HCT116 (cell line): ENCODE data around the gene THAP11. TPM values are rescaled to one million over a fixed set of nuclear protein-coding genes. Genes with fewer than 3 reads are reported as not detected.
A peak's percentile ranks its signal among the peaks of the same experiment; 100 is the strongest.
"Not testable (repeated sequence)": the region's sequence is repeated elsewhere in the genome, so short reads cannot be mapped to it uniquely, and the experiment has no call there.

Experiments used
- ATAC-seq: fragments of 200-7000 bp; cut with Tn5 transposase; 2 replicates; pipeline ENCODE4 v1.9.1; 2020; ENCODE audit warnings: mild to moderate bottlenecking, moderate library complexity
- BruUV-seq: library from RNA; stranded (reverse); fragments of 400-500 nt; replicated peaks from 2 replicates; lab custom pipeline; 2021; lab: Mats Ljungman, UMichigan
- CTCF ChIA-PET: fragments of 300-600 bp; sonication (Branson Sonifier 250); formaldehyde crosslinking; loops from one replicate; lab custom pipeline; 2021; ENCODE audit warnings: antibody characterized with exemption; lab: Charles Lee
- POLR2A ChIA-PET: fragments of 300-600, 350-600 bp; sonication (Branson Sonifier 250); formaldehyde crosslinking; loops from one replicate; lab custom pipeline; 2021; ENCODE audit warnings: antibody characterized with exemption; lab: Charles Lee
- RAD21 ChIA-PET, 2 experiments: fragments of 300-600 bp; sonication (Branson Sonifier 250); formaldehyde crosslinking; loops; one replicate each; lab custom pipeline; 2023; ENCODE audit warnings: low total read pairs in 2 of 2; ENCODE audit not compliant: uncharacterized antibody in 2 of 2, unreplicated experiment in 2 of 2, low non-redundant PET in 1 of 2; lab: Charles Lee
- DNase-seq: peaks from one replicate; pipeline ENCODE4 v3.0.0-alpha.2; 2010; ENCODE audit warnings: low read depth, low spot score
- H2AFZ ChIP-seq: fragments of 200-600 bp; shearing (Covaris generic), sonication (generic); 2 replicates; pipeline ENCODE4 v1.6.1; 2017; ENCODE audit warnings: low read depth, mixed run types, mixed read lengths, antibody characterized with exemption, low read length; ENCODE audit not compliant: poor library complexity, severe bottlenecking
- H3K27ac ChIP-seq: 2 replicates; pipeline ENCODE4 v1.5.1; 2012; ENCODE audit warnings: low read depth, low read length
- H3K27me3 ChIP-seq: fragments of 200-600 bp; sonication (generic); 2 replicates; pipeline ENCODE4 v1.6.1; 2016; ENCODE audit warnings: mixed run types, low read length, mixed read lengths; ENCODE audit not compliant: insufficient read depth
- H3K36me3 ChIP-seq, 2 experiments: fragments of 200-500 bp in 1 of 2; fragments of 200-600 bp in 1 of 2; sonication (Bioruptor generic) in 1 of 2; sonication (generic) in 1 of 2; 2 replicates each; pipeline versions ENCODE4 v1.5.1 to v1.6.1; 2014 to 2016; ENCODE audit warnings: low read length in 2 of 2, inconsistent platforms in 1 of 2, mixed read lengths in 1 of 2, mixed run types in 1 of 2; ENCODE audit not compliant: insufficient read depth in 2 of 2, control insufficient read depth in 1 of 2
- H3K4me1 ChIP-seq, 2 experiments: fragments of 200-600 bp in 1 of 2; sonication (generic) in 1 of 2; 2 replicates each; pipeline versions ENCODE4 v1.5.1 to v1.6.1; 2012 to 2017; ENCODE audit warnings: low read length in 2 of 2, inconsistent platforms in 1 of 2, mild to moderate bottlenecking in 1 of 2, mixed read lengths in 1 of 2, mixed run types in 1 of 2, moderate library complexity in 1 of 2; ENCODE audit not compliant: insufficient read depth in 2 of 2, control insufficient read depth in 1 of 2
- H3K4me2 ChIP-seq: fragments of 200-600 bp; sonication (generic); 2 replicates; pipeline ENCODE4 v1.6.1; 2017; ENCODE audit warnings: mixed run types, low read length, mixed read lengths
- H3K4me3 ChIP-seq, 2 experiments: fragments of 200-600 bp in 1 of 2; sonication (generic) in 1 of 2; replicated peaks in 1 of 2; 2 replicates each; pipeline ENCODE4 v1.5.1; 2011 to 2016; ENCODE audit warnings: low read length in 2 of 2, control low read depth in 1 of 2, low read depth in 1 of 2, mild to moderate bottlenecking in 1 of 2, mixed read lengths in 1 of 2, mixed run types in 1 of 2
- H3K79me2 ChIP-seq: fragments of 200-600 bp; sonication (generic); 2 replicates; pipeline ENCODE4 v1.6.1; 2017; ENCODE audit warnings: mild to moderate bottlenecking, mixed run types, low read length, moderate library complexity, mixed read lengths; ENCODE audit not compliant: insufficient read depth
- H3K9ac ChIP-seq: fragments of 200-600 bp; sonication (generic); 2 replicates; pipeline ENCODE4 v1.6.1; 2016; ENCODE audit warnings: low read length, mixed read lengths
- H3K9me2 ChIP-seq: fragments of 200-600 bp; sonication (generic), shearing (Covaris generic); 2 replicates; pipeline ENCODE4 v1.6.1; 2017; ENCODE audit warnings: mixed run types, mild to moderate bottlenecking, moderate library complexity; ENCODE audit not compliant: insufficient read depth
- H3K9me3 ChIP-seq, 2 experiments: fragments of 200-500 bp in 1 of 2; fragments of 200-600 bp in 1 of 2; sonication (Bioruptor generic) in 1 of 2; sonication (generic) in 1 of 2; 2 replicates each; pipeline ENCODE4 v1.6.1; 2014 to 2017; ENCODE audit warnings: low read length in 2 of 2, mixed read lengths in 2 of 2, inconsistent platforms in 1 of 2, low read depth in 1 of 2, mild to moderate bottlenecking in 1 of 2, mixed run types in 1 of 2, moderate library complexity in 1 of 2; ENCODE audit not compliant: control insufficient read depth in 1 of 2, insufficient read depth in 1 of 2
- H4K20me1 ChIP-seq: fragments of 200-600 bp; sonication (generic), shearing (Covaris generic); 2 replicates; pipeline ENCODE4 v1.6.1; 2017; ENCODE audit warnings: mixed run types, mild to moderate bottlenecking, moderate library complexity; ENCODE audit not compliant: insufficient read depth
- EZH2 ChIP-seq: fragments of 200-600 bp; sonication (generic); IDR thresholded peaks from 2 replicates; pipeline ENCODE4 v1.6.1; 2017; ENCODE audit warnings: antibody characterized with exemption, mixed run types
- FOSL1 ChIP-seq: IDR thresholded peaks from 2 replicates; pipeline ENCODE4 v1.6.1; 2012; ENCODE audit warnings: low read depth
- JUND ChIP-seq: IDR thresholded peaks from 2 replicates; pipeline ENCODE4 v1.6.1; 2012
- POLR2AphosphoS5 ChIP-seq: IDR thresholded peaks from 2 replicates; pipeline ENCODE4 v1.6.1; 2011; ENCODE audit warnings: mild to moderate bottlenecking, low read depth, low read length, moderate library complexity
- SIN3A ChIP-seq: IDR thresholded peaks from 2 replicates; pipeline ENCODE4 v1.6.1; 2012; ENCODE audit warnings: low read depth
- SRF ChIP-seq: IDR thresholded peaks from 2 replicates; pipeline ENCODE4 v1.6.1; 2012; ENCODE audit warnings: low read depth
- YY1 ChIP-seq: IDR thresholded peaks from 2 replicates; pipeline ENCODE4 v1.6.1; 2011; ENCODE audit warnings: low read length, low read depth, moderate library complexity, mild to moderate bottlenecking; ENCODE audit not compliant: insufficient replicate concordance; ENCODE audit errors: extremely low read depth
- intact Hi-C: fragments of 100-400 bp; cut with micrococcal nuclease; formaldehyde crosslinking; loops from 2 replicates; pipeline ENCODE4 v1.10.0; 2022
- total RNA-seq: library from RNA; stranded (reverse); gene quantifications from one replicate; pipeline ENCODE4 v1.2.1, GENCODE V29; 2021; ENCODE audit not compliant: unreplicated experiment

THAP11 gene
- total RNA-seq, 1 experiment from 2014 or later = 25.4 TPM

- TF ChIP-seq FOSL1 (no peak), JUND (no peak), SRF (no peak), YY1 (peak; percentile 88), SIN3A (peak; percentile 88), EZH2 (no peak)
Measured at GRCh38 chr16:67833415-67834241, 8.5 kb upstream of the THAP11 start (continued).

- no peak overlapping the region for H3K27ac ChIP-seq
- no peaks in the 10 kb centered on the region for H3K9me2 ChIP-seq
- TF ChIP-seq FOSL1 (no peak), POLR2AphosphoS5 (no peak)
- TF ChIP-seq, all 23 proteins: peak for 0
- H3K9ac ChIP-seq = peak overlapping the region; percentile 89
- POLR2A ChIA-PET = interaction anchor here (0.7 to 1.6 kb wide), 4 partner anchors 10 to 28 kb away, joined by 3 to 7 read pairs (median 4); partner anchors contain the start of genes NUTF2, RANBP10 and TSNAXIP1
- peaks cover 16 to 24% of the 10 kb centered on the region in 2 experiments; a peak in 3 of 4 replicates for H3K36me3 ChIP-seq
- peak overlapping the region; percentile 99 for H3K4me2 ChIP-seq
- RAD21 ChIA-PET = interaction anchor here in 1 of 2 experiments (0.6 kb wide), 1 partner anchor 239 kb away, joined by 4 read pairs; no protein-coding TSS in a partner anchor
- peak overlapping the region; percentile 87 for H2AFZ ChIP-seq
- intact Hi-C loops = no loop called here
- H3K79me2 ChIP-seq = peaks cover 11% of the 10 kb centered on the region
- no peak for DNase-seq
- H4K20me1 ChIP-seq = no peaks in the 10 kb centered on the region
- ATAC-seq = no peak
- peaks cover 3 to 13% of the 10 kb centered on the region in 2 experiments; a peak in 3 of 4 replicates for H3K4me1 ChIP-seq
- H3K9me3 ChIP-seq = no peaks in the 10 kb centered on the region
- no TSS peak for BruUV-seq
- H3K4me3 ChIP-seq = peak overlapping the region; percentile 90 to 93
- CTCF ChIA-PET = interaction anchor here (1.8 to 4.0 kb wide), 2 partner anchors 18 to 313 kb away, joined by 4 to 31 read pairs; no protein-coding TSS in a partner anchor
- H3K27me3 ChIP-seq = no peaks in the 10 kb centered on the region
Measured at GRCh38 chr16:67834242-67834614, 7.9 kb upstream of the THAP11 start.

GRCh38 chr16:67837190-67837589 lies 4.9 kb upstream of the THAP11 start:
- not testable (repeated sequence) for BruUV-seq

More at GRCh38 chr16:67837190-67837589, 4.9 kb upstream of the THAP11 start:
- H2AFZ ChIP-seq, H3K36me3 ChIP-seq, H3K27ac ChIP-seq, RAD21 ChIA-PET, H3K4me2 ChIP-seq, H3K9me3 ChIP-seq, DNase-seq, H3K9me2 ChIP-seq, CTCF ChIA-PET, ATAC-seq, H4K20me1 ChIP-seq, H3K4me3 ChIP-seq, H3K27me3 ChIP-seq, intact Hi-C loops, POLR2A ChIA-PET, H3K9ac ChIP-seq: not testable (repeated sequence)
- H3K4me1 ChIP-seq = peaks cover 8 to 21% of the 10 kb centered on the region in 2 experiments; a peak in 3 of 4 replicates
- peaks cover 11% of the 10 kb centered on the region for H3K79me2 ChIP-seq
